Liver (tissue), 9 donors: ENCODE data around the gene FKBP6. TPM values are rescaled to one million over a fixed set of nuclear protein-coding genes. Genes with fewer than 3 reads are reported as not detected.
A peak's percentile ranks its signal among the peaks of the same experiment; 100 is the strongest.
"Not testable (repeated sequence)": the region's sequence is repeated elsewhere in the genome, so short reads cannot be mapped to it uniquely, and the experiment has no call there.

ENCODE experiments used
- DNase-seq: peaks from one replicate; pipeline ENCODE4 v3.0.0-alpha.2; 2017; ENCODE audit warnings: low spot score
- H3K27ac ChIP-seq, 2 donors: one replicate each; pipeline ENCODE4 v1.7.0; 2013; ENCODE audit warnings: inconsistent platforms in 2 of 2, low read length in 2 of 2, control low read depth in 1 of 2, low read depth in 1 of 2, mild to moderate bottlenecking in 1 of 2
- H3K27me3 ChIP-seq, 4 donors: one replicate each; pipeline versions ENCODE4 v1.6.1 to v1.7.0; 2013; ENCODE audit warnings: low read length in 3 of 4, inconsistent platforms in 1 of 4, mild to moderate bottlenecking in 1 of 4, moderate library complexity in 1 of 4; ENCODE audit not compliant: control insufficient read depth in 4 of 4, insufficient read depth in 4 of 4
- H3K36me3 ChIP-seq, 4 donors: one replicate each; pipeline versions ENCODE4 v1.6.1 to v1.7.0; 2013; ENCODE audit warnings: low read length in 3 of 4, mild to moderate bottlenecking in 3 of 4, low read depth in 1 of 4, moderate library complexity in 1 of 4; ENCODE audit not compliant: control insufficient read depth in 4 of 4, insufficient read depth in 3 of 4
- H3K4me1 ChIP-seq, 4 donors: one replicate each; pipeline versions ENCODE4 v1.6.1 to v1.7.0; 2013; ENCODE audit warnings: low read length in 3 of 4, mild to moderate bottlenecking in 3 of 4, moderate library complexity in 1 of 4; ENCODE audit not compliant: control insufficient read depth in 4 of 4, insufficient read depth in 4 of 4
- H3K4me3 ChIP-seq, 3 donors: one replicate each; pipeline versions ENCODE4 v1.6.1 to v1.7.0; 2013; ENCODE audit warnings: low read length in 3 of 3, control low read depth in 1 of 3, low read depth in 1 of 3, mild to moderate bottlenecking in 1 of 3
- H3K9ac ChIP-seq, 2 donors: one replicate each; pipeline ENCODE4 v1.7.0; 2013; ENCODE audit warnings: low read length in 2 of 2, mild to moderate bottlenecking in 2 of 2, moderate library complexity in 2 of 2, control low read depth in 1 of 2, low read depth in 1 of 2
- H3K9me3 ChIP-seq, 4 donors: one replicate each; pipeline versions ENCODE4 v1.6.1 to v1.7.0; 2013; ENCODE audit warnings: low read length in 3 of 4; ENCODE audit not compliant: control insufficient read depth in 4 of 4
- CTCF ChIP-seq: fragments of 150-350 bp; IDR thresholded peaks from 2 replicates; pipeline ENCODE4 v1.5.1; 2017; ENCODE audit warnings: improper control_type of control experiment, low read depth, low read length; ENCODE audit not compliant: missing input control
- HNF4A ChIP-seq, 2 donors: conservative IDR thresholded peaks; 2 replicates each; pipeline ENCODE4 v1.6.1; 2016; ENCODE audit warnings: antibody characterized with exemption in 2 of 2, mild to moderate bottlenecking in 2 of 2
- RAD21 ChIP-seq, 2 donors: IDR thresholded peaks; 2 replicates each; pipeline ENCODE4 v1.6.1; 2016; ENCODE audit warnings: antibody characterized with exemption in 2 of 2, mild to moderate bottlenecking in 2 of 2
- RXRA ChIP-seq, 2 donors: IDR thresholded peaks; 2 replicates each; pipeline ENCODE4 v1.6.1; 2017 to 2018; ENCODE audit warnings: antibody characterized with exemption in 2 of 2, mild to moderate bottlenecking in 1 of 2
- SP1 ChIP-seq: IDR thresholded peaks from 2 replicates; pipeline ENCODE4 v1.6.1; 2018; ENCODE audit warnings: antibody characterized with exemption, mild to moderate bottlenecking
- WGBS: extraction: QIAGEN DNeasy Blood & Tissue Kit; methylation state at CpG from one replicate; pipeline ENCODE4 v1.1.7; 2013; 5-methylcytosine and 5-hydroxymethylcytosine counted together
- polyA plus RNA-seq, 2 donors: library from polyadenylated mRNA; stranded (reverse) in 1 of 2; unstranded in 1 of 2; fragments of 200-250 nt in 1 of 2; fragments of >200 nt in 1 of 2; fragmentation: Nextera tagmentation in 1 of 2; extraction: Ambion mirVana in 1 of 2; gene quantifications; one replicate each; pipeline versions ENCODE4 v1.2.1 to v1.2.3, GENCODE V29; 2013 to 2015
- total RNA-seq, 2 donors: library from RNA; depleted of rRNA; stranded (reverse); fragments of >200 nt; gene quantifications; one replicate each; pipeline ENCODE4 v1.2.3, GENCODE V29; 2014
- TF ChIP-seq, protein P1 (sequence below): IDR thresholded peaks from 2 replicates; pipeline ENCODE4 v1.6.1; 2016; ENCODE audit warnings: antibody characterized with exemption
- donor health status: healthy.
- donor health status: healthy.
- donor health status: healthy.
- donor health status: healthy.
- donor health status: healthy.

FKBP6 gene
- total and polyA plus RNA-seq, 4 donors: not detected

GRCh38 chr7:73324081-73324845 lies 3.7 kb upstream of the FKBP6 start:
- not testable (repeated sequence) for H3K4me3 ChIP-seq, H3K4me1 ChIP-seq, H3K9ac ChIP-seq, H3K36me3 ChIP-seq, H3K27ac ChIP-seq, H3K27me3 ChIP-seq, H3K9me3 ChIP-seq, DNase-seq
- peak; percentile 61 to 79 for TF ChIP-seq RAD21 (IDR thresholded peaks at IDR 0.05)
- TF ChIP-seq CTCF: peak; percentile 49
- 25% methylated on average over 31 of the region's 31 CpGs for WGBS

GRCh38 chr7:73325424-73325823 lies 2.5 kb upstream of the FKBP6 start:
- WGBS: 86% methylated on average over 6 of the region's 6 CpGs
- H3K36me3 ChIP-seq, H3K4me3 ChIP-seq, H3K27me3 ChIP-seq, H3K9me3 ChIP-seq, H3K27ac ChIP-seq, DNase-seq, H3K9ac ChIP-seq, H3K4me1 ChIP-seq: not testable (repeated sequence)
- peak in 1 of 2 donors; percentile 36 for TF ChIP-seq RXRA (IDR thresholded peaks at IDR 0.05)
- peak; percentile 48 for TF ChIP-seq SP1
- peak in 1 of 2 donors; percentile 30 for TF ChIP-seq HNF4A (conservative IDR thresholded peaks at IDR 0.05)
- TF ChIP-seq RAD21 (IDR thresholded peaks at IDR 0.05): peak in 1 of 2 donors; percentile 28

- not testable (repeated sequence) for H3K9me3 ChIP-seq, H3K27ac ChIP-seq, H3K36me3 ChIP-seq, H3K9ac ChIP-seq, H3K4me3 ChIP-seq, H3K4me1 ChIP-seq, H3K27me3 ChIP-seq, DNase-seq
- 81% methylated on average over 11 of the region's 13 CpGs for WGBS
Measured at GRCh38 chr7:73327449-73327848, 512 bp upstream of the FKBP6 start.

DNA sequence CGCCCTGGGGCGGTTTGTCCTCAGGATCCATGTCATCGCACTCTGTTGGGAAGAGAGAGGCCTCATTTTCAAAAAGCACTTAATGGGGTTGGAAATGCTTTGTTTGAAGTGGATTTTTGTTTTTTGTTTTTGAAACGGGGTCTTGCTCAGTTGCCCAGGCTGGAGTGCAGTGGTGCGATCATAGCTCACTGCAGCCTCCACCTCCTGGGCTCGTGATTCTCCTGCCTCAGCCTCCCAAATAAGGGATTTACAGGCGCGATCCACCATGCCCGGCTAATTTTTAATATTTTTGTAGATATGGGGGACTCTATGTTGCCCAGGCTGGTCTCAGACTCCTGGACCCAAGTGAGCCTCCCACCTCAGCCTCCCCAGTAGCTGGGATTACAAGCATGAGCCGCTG lies 735 bp downstream of the FKBP6 start:
- TF ChIP-seq, protein P1, sequence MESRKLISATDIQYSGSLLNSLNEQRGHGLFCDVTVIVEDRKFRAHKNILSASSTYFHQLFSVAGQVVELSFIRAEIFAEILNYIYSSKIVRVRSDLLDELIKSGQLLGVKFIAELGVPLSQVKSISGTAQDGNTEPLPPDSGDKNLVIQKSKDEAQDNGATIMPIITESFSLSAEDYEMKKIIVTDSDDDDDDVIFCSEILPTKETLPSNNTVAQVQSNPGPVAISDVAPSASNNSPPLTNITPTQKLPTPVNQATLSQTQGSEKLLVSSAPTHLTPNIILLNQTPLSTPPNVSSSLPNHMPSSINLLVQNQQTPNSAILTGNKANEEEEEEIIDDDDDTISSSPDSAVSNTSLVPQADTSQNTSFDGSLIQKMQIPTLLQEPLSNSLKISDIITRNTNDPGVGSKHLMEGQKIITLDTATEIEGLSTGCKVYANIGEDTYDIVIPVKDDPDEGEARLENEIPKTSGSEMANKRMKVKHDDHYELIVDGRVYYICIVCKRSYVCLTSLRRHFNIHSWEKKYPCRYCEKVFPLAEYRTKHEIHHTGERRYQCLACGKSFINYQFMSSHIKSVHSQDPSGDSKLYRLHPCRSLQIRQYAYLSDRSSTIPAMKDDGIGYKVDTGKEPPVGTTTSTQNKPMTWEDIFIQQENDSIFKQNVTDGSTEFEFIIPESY: no peak

More for the DNA sequence above, 735 bp downstream of the FKBP6 start:
- peaks cover 0 to 5% (median 0%) of the 10 kb centered on the region in 4 donors for H3K4me1 ChIP-seq
- H3K9me3 ChIP-seq: no peaks in the 10 kb centered on the region
- H3K4me3 ChIP-seq: no peak overlapping the region
- no peaks in the 10 kb centered on the region for H3K36me3 ChIP-seq
- no peak for DNase-seq
- H3K27me3 ChIP-seq: no peaks in the 10 kb centered on the region
- 97% methylated on average over 10 of the region's 10 CpGs for WGBS
- no peak overlapping the region for H3K9ac ChIP-seq
- no peak overlapping the region for H3K27ac ChIP-seq
